ENCODE results near the gene EEF1AKMT2. TPM values are rescaled to one million over a fixed set of nuclear protein-coding genes. Genes with fewer than 3 reads are reported as not detected.
A peak's percentile ranks its signal among the peaks of the same experiment; 100 is the strongest.

The EEF1AKMT2 gene
- total RNA-seq, 2 experiments from 2014 or later = 24.2 to 25.7 TPM

GRCh38 chr10:124740369-124741280, 51.1 kb downstream of the EEF1AKMT2 start:
- H3K27me3 Mint-ChIP-seq = peaks cover 1% of the 10 kb centered on the region
- H3K36me3 Mint-ChIP-seq (ENCODE audit: low read depth) = no peaks in the 10 kb centered on the region
- H3K9me3 Mint-ChIP-seq = no peaks in the 10 kb centered on the region
- ChIA-PET POLR2A (interaction anchor here (0.7 to 7.7 kb wide), 17 partner anchors 9 to 210 kb away, joined by 3 to 39 read pairs (median 6); no protein-coding TSS in a partner anchor), CTCF (interaction anchor here (0.7 to 4.9 kb wide), 47 partner anchors 9 to 238 kb away, joined by 3 to 91 read pairs (median 8); partner anchors contain the start of genes ABRAXAS2 and EEF1AKMT2)
- peaks cover 76% of the 10 kb centered on the region for H3K4me1 Mint-ChIP-seq (ENCODE audit: low read depth)
- peak overlapping the region; percentile 87 for H3K4me3 Mint-ChIP-seq
- peak overlapping the region; percentile 79 for H3K27ac Mint-ChIP-seq
- DNase-seq (no peak), ATAC-seq (peak; percentile 7)
- intact Hi-C loops (cut with micrococcal nuclease) = loop anchor here (5.0 kb wide), 4 partner anchors 53 to 208 kb away; no protein-coding TSS in a partner anchor
- no peak for TF ChIP-seq CTCF (IDR thresholded peaks at IDR 0.05)

- H3K36me3 Mint-ChIP-seq (ENCODE audit: low read depth) = no peaks in the 10 kb centered on the region
- intact Hi-C loops (cut with micrococcal nuclease) = loop anchor here (5.0 kb wide), 4 partner anchors 53 to 208 kb away; no protein-coding TSS in a partner anchor
- H3K4me3 Mint-ChIP-seq = peak overlapping the region; percentile 87
- DNase-seq (no peak), ATAC-seq (no peak)
- ChIA-PET POLR2A (interaction anchor here (0.7 to 7.7 kb wide), 10 partner anchors 9 to 128 kb away, joined by 3 to 39 read pairs (median 7); no protein-coding TSS in a partner anchor), CTCF (interaction anchor here (1.0 to 4.9 kb wide), 13 partner anchors 18 to 201 kb away, joined by 3 to 91 read pairs (median 28); no protein-coding TSS in a partner anchor)
- peaks cover 78% of the 10 kb centered on the region for H3K4me1 Mint-ChIP-seq (ENCODE audit: low read depth)
- no peaks in the 10 kb centered on the region for H3K9me3 Mint-ChIP-seq
- peak overlapping the region; percentile 79 for H3K27ac Mint-ChIP-seq
- peaks cover 1% of the 10 kb centered on the region for H3K27me3 Mint-ChIP-seq
- no peak for TF ChIP-seq CTCF (IDR thresholded peaks at IDR 0.05)
Observed at GRCh38 chr10:124739986-124740368, 51.7 kb downstream of the EEF1AKMT2 start.

GRCh38 chr10:124739119-124739921, 52.4 kb downstream of the EEF1AKMT2 start:
- ATAC-seq (no peak), DNase-seq (no peak)
- ChIA-PET CTCF (interaction anchor here (1.1 to 4.9 kb wide), 9 partner anchors 17 to 200 kb away, joined by 3 to 91 read pairs (median 32); no protein-coding TSS in a partner anchor), POLR2A (interaction anchor here (0.7 to 7.7 kb wide), 5 partner anchors 21 to 127 kb away, joined by 3 to 39 read pairs (median 6); no protein-coding TSS in a partner anchor)
- peak overlapping the region; percentile 87 for H3K4me3 Mint-ChIP-seq
- no peak for TF ChIP-seq CTCF (IDR thresholded peaks at IDR 0.05)
- H3K27ac Mint-ChIP-seq = peak overlapping the region; percentile 21
- peaks cover 81% of the 10 kb centered on the region for H3K4me1 Mint-ChIP-seq (ENCODE audit: low read depth)
- H3K27me3 Mint-ChIP-seq = peaks cover 1% of the 10 kb centered on the region
- intact Hi-C loops (cut with micrococcal nuclease) = no loop called here
- no peaks in the 10 kb centered on the region for H3K36me3 Mint-ChIP-seq (ENCODE audit: low read depth)
- H3K9me3 Mint-ChIP-seq = no peaks in the 10 kb centered on the region

GRCh38 chr10:124738441-124738840, 53.2 kb downstream of the EEF1AKMT2 start:
- intact Hi-C loops (cut with micrococcal nuclease) = no loop called here
- ChIA-PET CTCF (interaction anchor here (4.0 to 4.9 kb wide), 3 partner anchors 21 to 89 kb away, joined by 52 to 91 read pairs (median 54); no protein-coding TSS in a partner anchor), POLR2A (interaction anchor here (1.4 to 7.7 kb wide), 2 partner anchors 20 to 50 kb away, joined by 6 to 39 read pairs; no protein-coding TSS in a partner anchor)
- no peak for TF ChIP-seq CTCF (IDR thresholded peaks at IDR 0.05)
- no peak for DNase-seq
- H3K36me3 Mint-ChIP-seq (ENCODE audit: low read depth) = no peaks in the 10 kb centered on the region
- no peak for ATAC-seq
- peaks cover 1% of the 10 kb centered on the region for H3K27me3 Mint-ChIP-seq
- peaks cover 90% of the 10 kb centered on the region for H3K4me1 Mint-ChIP-seq (ENCODE audit: low read depth)
- H3K27ac Mint-ChIP-seq = no peak overlapping the region
- H3K9me3 Mint-ChIP-seq = no peaks in the 10 kb centered on the region
- no peak overlapping the region for H3K4me3 Mint-ChIP-seq

Measured in activated CD8-positive, alpha-beta T cell treated with anti-CD3 and anti-CD28 coated beads for 36 hours (primary cell).